ENCODE data around the gene TSHR. TPM values are rescaled to one million over a fixed set of nuclear protein-coding genes. Genes with fewer than 3 reads are reported as not detected.

TSHR gene
- total and polyA plus RNA-seq, 7 donors = 0.47 to 0.60 TPM; not detected in 5

DNA sequence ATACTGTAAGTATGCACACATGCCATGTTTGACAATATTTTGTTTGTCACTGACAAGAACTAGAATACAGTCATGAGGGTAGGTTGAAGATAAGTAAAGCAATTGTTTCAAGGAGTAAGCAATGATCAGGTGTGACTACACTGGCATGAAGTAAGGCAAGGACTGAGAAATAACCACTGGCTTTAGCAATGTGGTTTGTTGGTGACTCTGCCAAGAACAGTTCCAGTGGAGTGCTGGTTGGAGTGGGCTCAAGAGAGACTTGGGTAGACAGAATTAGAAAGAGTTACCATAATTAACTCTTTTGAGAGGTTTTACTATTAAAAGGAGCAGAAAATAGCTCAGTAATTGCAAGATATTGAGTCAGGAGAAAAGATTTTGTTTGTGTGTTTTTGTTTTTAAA lies 135.7 kb downstream of the TSHR start:
- Histone ChIP-seq H3K4me3 (no peak overlapping the region), H3K4me1 (no peaks in the 10 kb centered on the region), H3K9me3 (no peaks in the 10 kb centered on the region), H3K36me3 (no peaks in the 10 kb centered on the region), H3K27me3 (no peaks in the 10 kb centered on the region), H3K27ac (no peak overlapping the region)
- DNase-seq = no peak
- TF ChIP-seq POLR2A (IDR thresholded peaks at IDR 0.05) (no peak), EP300 (IDR thresholded peaks at IDR 0.05) (no peak), POLR2AphosphoS5 (IDR thresholded peaks at IDR 0.05) (no peak)
- TF ChIP-seq, protein P1, sequence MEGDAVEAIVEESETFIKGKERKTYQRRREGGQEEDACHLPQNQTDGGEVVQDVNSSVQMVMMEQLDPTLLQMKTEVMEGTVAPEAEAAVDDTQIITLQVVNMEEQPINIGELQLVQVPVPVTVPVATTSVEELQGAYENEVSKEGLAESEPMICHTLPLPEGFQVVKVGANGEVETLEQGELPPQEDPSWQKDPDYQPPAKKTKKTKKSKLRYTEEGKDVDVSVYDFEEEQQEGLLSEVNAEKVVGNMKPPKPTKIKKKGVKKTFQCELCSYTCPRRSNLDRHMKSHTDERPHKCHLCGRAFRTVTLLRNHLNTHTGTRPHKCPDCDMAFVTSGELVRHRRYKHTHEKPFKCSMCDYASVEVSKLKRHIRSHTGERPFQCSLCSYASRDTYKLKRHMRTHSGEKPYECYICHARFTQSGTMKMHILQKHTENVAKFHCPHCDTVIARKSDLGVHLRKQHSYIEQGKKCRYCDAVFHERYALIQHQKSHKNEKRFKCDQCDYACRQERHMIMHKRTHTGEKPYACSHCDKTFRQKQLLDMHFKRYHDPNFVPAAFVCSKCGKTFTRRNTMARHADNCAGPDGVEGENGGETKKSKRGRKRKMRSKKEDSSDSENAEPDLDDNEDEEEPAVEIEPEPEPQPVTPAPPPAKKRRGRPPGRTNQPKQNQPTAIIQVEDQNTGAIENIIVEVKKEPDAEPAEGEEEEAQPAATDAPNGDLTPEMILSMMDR (IDR thresholded peaks at IDR 0.05) = no peak
- intact Hi-C loops (cut with DNase I) = no loop called here

DNA sequence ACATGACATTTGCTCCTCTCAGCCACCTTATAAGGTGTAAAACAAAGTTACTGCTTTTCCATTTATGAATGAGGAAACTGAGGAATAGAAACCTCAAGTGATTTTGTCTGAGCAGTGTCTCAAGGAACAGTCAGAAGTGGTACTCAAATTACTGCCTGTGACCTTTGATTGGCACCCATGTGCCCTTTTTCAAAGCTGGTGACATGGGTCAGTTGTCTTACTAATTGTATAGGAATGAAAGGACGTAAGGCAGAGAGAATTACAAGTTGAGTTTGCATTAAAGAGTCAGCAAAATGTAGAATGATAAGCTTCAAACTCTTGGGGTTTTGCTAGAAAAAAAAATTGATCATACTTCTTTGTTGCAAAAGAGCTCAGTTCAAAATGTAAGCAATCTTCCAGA lies 136.2 kb downstream of the TSHR start:
- TF ChIP-seq EP300 (IDR thresholded peaks at IDR 0.05) (no peak), POLR2A (IDR thresholded peaks at IDR 0.05) (no peak), POLR2AphosphoS5 (IDR thresholded peaks at IDR 0.05) (no peak)
- TF ChIP-seq, protein P1 (IDR thresholded peaks at IDR 0.05) = no peak
- no peak overlapping the region for H3K27ac ChIP-seq
- H3K27me3 ChIP-seq = no peaks in the 10 kb centered on the region
- DNase-seq = no peak
- WGBS, 2 donors = 79 to 80% methylated on average over 1 of the region's 1 CpG
- intact Hi-C loops (cut with DNase I) = no loop called here
- H3K36me3 ChIP-seq = no peaks in the 10 kb centered on the region
- H3K4me3 ChIP-seq = no peak overlapping the region
- no peaks in the 10 kb centered on the region for H3K4me1 ChIP-seq
- no peaks in the 10 kb centered on the region for H3K9me3 ChIP-seq

DNA sequence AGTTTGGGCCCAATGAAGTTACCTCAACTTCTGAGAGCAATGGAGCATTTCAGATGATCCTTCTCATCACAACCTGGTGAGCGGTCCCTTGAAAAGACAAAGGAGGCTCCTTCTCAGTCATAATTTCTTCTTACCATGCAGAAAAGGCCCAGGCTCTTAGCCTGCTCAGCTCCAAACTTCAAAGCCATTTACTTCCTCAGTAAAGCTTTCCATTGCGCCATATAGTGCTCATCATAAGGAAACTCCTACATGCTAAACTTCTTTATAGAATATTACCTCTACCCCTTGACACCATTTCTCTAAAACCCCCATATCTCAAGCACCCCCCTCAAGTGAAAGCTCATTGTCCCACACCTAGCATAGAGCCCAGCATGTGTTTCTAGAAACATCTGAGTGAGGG lies 138.2 kb downstream of the TSHR start:
- 97% methylated on average over 2 of the region's 2 CpGs for WGBS, 2 donors
- no peak for DNase-seq
- H3K27me3 ChIP-seq = no peaks in the 10 kb centered on the region
- TF ChIP-seq POLR2A (IDR thresholded peaks at IDR 0.05) (no peak), EP300 (IDR thresholded peaks at IDR 0.05) (no peak), POLR2AphosphoS5 (IDR thresholded peaks at IDR 0.05) (no peak)
- TF ChIP-seq, protein P1 (IDR thresholded peaks at IDR 0.05) = no peak
- H3K36me3 ChIP-seq = no peaks in the 10 kb centered on the region
- H3K4me3 ChIP-seq = no peak overlapping the region
- H3K27ac ChIP-seq = no peak overlapping the region
- H3K9me3 ChIP-seq = no peaks in the 10 kb centered on the region
- intact Hi-C loops (cut with DNase I) = no loop called here
- H3K4me1 ChIP-seq = no peaks in the 10 kb centered on the region

DNA sequence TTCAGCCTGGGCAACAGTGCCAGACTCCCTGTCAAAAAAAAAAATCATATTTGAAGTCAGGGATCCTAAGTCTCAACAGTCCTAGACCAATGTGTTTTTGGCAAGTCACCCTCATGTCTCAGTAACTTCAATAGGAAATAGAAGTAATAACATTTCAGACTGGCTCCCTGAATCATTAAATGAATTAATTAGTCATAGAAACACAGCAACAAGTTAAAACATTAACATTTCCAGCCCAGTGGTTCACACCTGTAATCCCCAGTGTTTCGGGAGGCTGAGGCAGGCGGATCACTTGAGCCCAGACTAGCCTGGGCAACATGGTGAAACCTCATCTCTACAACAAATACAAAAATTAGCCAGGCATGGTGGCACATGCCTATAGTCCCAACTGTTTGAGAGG lies 140.1 kb downstream of the TSHR start:
- Histone ChIP-seq H3K4me3 (no peak overlapping the region), H3K27ac (no peak overlapping the region), H3K9me3 (no peaks in the 10 kb centered on the region), H3K4me1 (no peaks in the 10 kb centered on the region), H3K27me3 (no peaks in the 10 kb centered on the region), H3K36me3 (no peaks in the 10 kb centered on the region)
- WGBS, 2 donors = 93 to 95% methylated on average over 2 of the region's 2 CpGs
- intact Hi-C loops (cut with DNase I) = no loop called here
- TF ChIP-seq POLR2A (IDR thresholded peaks at IDR 0.05) (no peak), POLR2AphosphoS5 (IDR thresholded peaks at IDR 0.05) (no peak), EP300 (IDR thresholded peaks at IDR 0.05) (no peak)
- DNase-seq = no peak

DNA sequence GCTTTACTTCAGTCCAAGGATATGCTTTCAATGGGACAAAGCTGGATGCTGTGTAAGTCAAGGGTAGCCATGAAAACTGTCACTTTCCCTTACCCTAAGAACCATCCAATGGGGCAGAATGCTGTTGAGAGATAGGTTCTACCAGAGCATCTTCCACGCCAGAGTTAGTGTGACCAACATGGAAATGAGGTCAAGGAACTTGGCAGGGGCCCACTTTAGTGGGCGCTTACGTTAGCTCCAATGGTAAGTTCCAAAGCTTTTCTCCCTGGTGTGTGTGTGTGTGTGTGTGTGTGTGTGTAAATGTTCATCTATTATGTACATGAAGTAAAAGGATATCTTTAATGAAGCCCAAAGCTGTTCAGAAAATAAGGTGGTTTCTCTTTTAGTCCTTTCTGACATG lies 141.2 kb downstream of the TSHR start:
- intact Hi-C loops (cut with DNase I) = no loop called here
- TF ChIP-seq EP300 (IDR thresholded peaks at IDR 0.05) = no peak
- TF ChIP-seq POLR2AphosphoS5 (IDR thresholded peaks at IDR 0.05) = no peak
- no peak for TF ChIP-seq POLR2A (IDR thresholded peaks at IDR 0.05)
- TF ChIP-seq, protein P1 (IDR thresholded peaks at IDR 0.05) = no peak
- Histone ChIP-seq H3K27me3 (no peaks in the 10 kb centered on the region), H3K27ac (no peak overlapping the region), H3K4me3 (no peak overlapping the region), H3K36me3 (no peaks in the 10 kb centered on the region), H3K4me1 (no peaks in the 10 kb centered on the region), H3K9me3 (no peaks in the 10 kb centered on the region)
- WGBS, 2 donors = 88 to 91% methylated on average over 3 of the region's 3 CpGs
- no peak for DNase-seq

Measured in sigmoid colon (tissue), 7 donors.